ENCODE data around the gene SPATS2L.

- TF ChIP-seq POLR2AphosphoS5 (IDR thresholded peaks at IDR 0.05; ENCODE audit: insufficient read depth in 1 of 2, low read depth in 1 of 2) (no peak), CTCF (IDR thresholded peaks at IDR 0.05) (no peak)
Observed at GRCh38 chr2:200380091-200380561, 73.6 kb downstream of the SPATS2L start.
